ENCODE data around the gene ALDH16A1. TPM values are rescaled to one million over a fixed set of nuclear protein-coding genes. Genes with fewer than 3 reads are reported as not detected.

The ALDH16A1 gene
- total and polyA plus RNA-seq, 2 donors (not counting 1 experiment from before 2014, with no cell fraction given) = 65.8 to 105 TPM

GRCh38 chr19:49411681-49412326, 41.2 kb upstream of the ALDH16A1 start:
- 96% methylated on average over 3 of the region's 3 CpGs for WGBS (ENCODE audit: insufficient coverage)
- peak overlapping the region; percentile 59 for H3K27ac Mint-ChIP-seq
- CTCF ChIA-PET = interaction anchor here (1.2 to 4.4 kb wide), 3 partner anchors 9 to 20 kb away, joined by 4 to 25 read pairs (median 4); no protein-coding TSS in a partner anchor

More at GRCh38 chr19:49411681-49412326, 41.2 kb upstream of the ALDH16A1 start:
- Mint-ChIP-seq H3K27me3 (no peaks in the 10 kb centered on the region), H3K4me1 (peaks cover 56% of the 10 kb centered on the region), H3K4me3 (no peak overlapping the region), H3K9me3 (ENCODE audit: insufficient read depth) (no peaks in the 10 kb centered on the region)
- H3K27me3 ChIP-seq (replicated peaks in 1 of 4; ENCODE audit: control extremely low read depth in 1 of 4, control insufficient read depth in 3 of 4, insufficient read depth in 4 of 4, low read length in 3 of 4) = peaks cover 0 to 6% (median 0%) of the 10 kb centered on the region in 4 experiments
- no peaks in the 10 kb centered on the region for H3K36me3 ChIP-seq (replicated peaks in 1 of 2; ENCODE audit: control extremely low read depth in 1 of 2, control insufficient read depth in 1 of 2, extremely low read depth in 1 of 2, insufficient read depth in 2 of 2, low read length in 1 of 2)
- ATAC-seq (ENCODE audit: low read depth) (no peak), DNase-seq (no peak)
- H3K4me1 ChIP-seq (ENCODE audit: control insufficient read depth in 2 of 2, insufficient read depth in 2 of 2, low read length in 2 of 2) = peaks cover 39 to 57% of the 10 kb centered on the region in 2 donors
- no peak overlapping the region for H3K4me2 ChIP-seq (replicated peaks; ENCODE audit: low read depth, low read length, poor library complexity, severe bottlenecking)
- intact Hi-C loops (cut with micrococcal nuclease) = no loop called here
- POLR2A ChIA-PET = interaction anchor here (0.7 to 1.0 kb wide), 2 partner anchors 13 to 40 kb away, joined by 3 to 5 read pairs; partner anchors contain the start of gene GFY
- H3K9ac ChIP-seq (ENCODE audit: low read length) = no peak overlapping the region
- no peak overlapping the region for H3K4me3 ChIP-seq (ENCODE audit: control extremely low read depth in 1 of 5, extremely low read depth in 1 of 5, insufficient read depth in 1 of 5, low read depth in 2 of 5, low read length in 4 of 5)
- H3K9me3 ChIP-seq (ENCODE audit: control extremely low read depth in 1 of 3, control insufficient read depth in 2 of 3, insufficient read depth in 1 of 3, low read length in 2 of 3) = peaks cover 0 to 7% (median 0%) of the 10 kb centered on the region in 3 donors
- TF ChIP-seq EZH2 (IDR thresholded peaks at IDR 0.05; ENCODE audit: borderline replicate concordance, insufficient read depth, low read depth, low read length, poor library complexity, severe bottlenecking) (no peak), CTCF (IDR thresholded peaks at IDR 0.05) (no peak)
- H3K27ac ChIP-seq (ENCODE audit: low read length in 2 of 2) = no peak overlapping the region
- no peak overlapping the region for H2AFZ ChIP-seq (ENCODE audit: insufficient read depth, low read depth, low read length, poor library complexity, severe bottlenecking)
- H4K20me1 ChIP-seq (ENCODE audit: control insufficient read depth, insufficient read depth, low read length, poor library complexity, severe bottlenecking) = no peaks in the 10 kb centered on the region
- H3K79me2 ChIP-seq (ENCODE audit: control insufficient read depth, insufficient read depth, low read length) = no peaks in the 10 kb centered on the region

Measured in B cell (primary cell).